ENCODE measurements around the gene NRP1. TPM values are rescaled to one million over a fixed set of nuclear protein-coding genes. Genes with fewer than 3 reads are reported as not detected.
"Not testable (repeated sequence)": the region's sequence is repeated elsewhere in the genome, so short reads cannot be mapped to it uniquely, and the experiment has no call there.

NRP1 gene
- total RNA-seq, 2 donors from 2014 or later, result 23.0 to 37.1 TPM

- H3K27ac ChIP-seq, result no peak overlapping the region
- H3K36me3 ChIP-seq, result no peaks in the 10 kb centered on the region
- no peaks in the 10 kb centered on the region for H3K9me3 ChIP-seq
- 91% methylated on average over 4 of the region's 4 CpGs for WGBS
- H3K27me3 ChIP-seq (replicated peaks; ENCODE audit: insufficient read depth), result no peaks in the 10 kb centered on the region
- no peak overlapping the region for H3K4me3 ChIP-seq
- intact Hi-C loops (cut with DNase I), result no loop called here
- no peak for TF ChIP-seq POLR2AphosphoS5 (IDR thresholded peaks at IDR 0.05)
- TF ChIP-seq CTCF (IDR thresholded peaks at IDR 0.05), result no peak
- no peak for TF ChIP-seq POLR2A (IDR thresholded peaks at IDR 0.05)
- no peaks in the 10 kb centered on the region for H3K4me1 ChIP-seq (replicated peaks)
- no peak for DNase-seq (ENCODE audit: low spot score)
Observed at GRCh38 chr10:33142295-33142694, 192.2 kb downstream of the NRP1 start.

GRCh38 chr10:33141251-33141650 lies 193.2 kb downstream of the NRP1 start:
- WGBS, result 87% methylated on average over 3 of the region's 3 CpGs
- H3K27me3 ChIP-seq (replicated peaks; ENCODE audit: insufficient read depth), result no peaks in the 10 kb centered on the region
- no peak for DNase-seq (ENCODE audit: low spot score)
- H3K9me3 ChIP-seq, result no peaks in the 10 kb centered on the region
- no peaks in the 10 kb centered on the region for H3K36me3 ChIP-seq
- H3K27ac ChIP-seq, result no peak overlapping the region
- intact Hi-C loops (cut with DNase I), result no loop called here
- H3K4me1 ChIP-seq (replicated peaks), result no peaks in the 10 kb centered on the region
- no peak overlapping the region for H3K4me3 ChIP-seq
- TF ChIP-seq POLR2AphosphoS5 (IDR thresholded peaks at IDR 0.05) (no peak), CTCF (IDR thresholded peaks at IDR 0.05) (no peak), POLR2A (IDR thresholded peaks at IDR 0.05) (no peak)

- Histone ChIP-seq H3K9me3 (no peaks in the 10 kb centered on the region), H3K27ac (no peak overlapping the region), H3K4me1 (replicated peaks) (no peaks in the 10 kb centered on the region), H3K27me3 (replicated peaks; ENCODE audit: insufficient read depth) (no peaks in the 10 kb centered on the region), H3K36me3 (no peaks in the 10 kb centered on the region), H3K4me3 (no peak overlapping the region)
- DNase-seq (ENCODE audit: low spot score), result no peak
- TF ChIP-seq CTCF (IDR thresholded peaks at IDR 0.05), result no peak
- no peak for TF ChIP-seq POLR2AphosphoS5 (IDR thresholded peaks at IDR 0.05)
- TF ChIP-seq POLR2A (IDR thresholded peaks at IDR 0.05), result no peak
- 82% methylated on average over 12 of the region's 12 CpGs for WGBS
- intact Hi-C loops (cut with DNase I), result no loop called here
Observed at GRCh38 chr10:33139181-33139646, 195.3 kb downstream of the NRP1 start.

- H3K4me1 ChIP-seq (replicated peaks); H3K9me3 ChIP-seq; H3K27ac ChIP-seq; H3K27me3 ChIP-seq (replicated peaks; ENCODE audit: insufficient read depth); intact Hi-C loops (cut with DNase I); DNase-seq (ENCODE audit: low spot score); H3K36me3 ChIP-seq; H3K4me3 ChIP-seq: not testable (repeated sequence)
- WGBS, result 97% methylated on average over 10 of the region's 10 CpGs
Observed at GRCh38 chr10:33138686-33139085, 195.8 kb downstream of the NRP1 start.

GRCh38 chr10:33137356-33138005 lies 197.0 kb downstream of the NRP1 start:
- intact Hi-C loops (cut with DNase I), result no loop called here
- WGBS, result 91% methylated on average over 12 of the region's 12 CpGs
- Histone ChIP-seq H3K27ac (no peak overlapping the region), H3K36me3 (no peaks in the 10 kb centered on the region), H3K27me3 (replicated peaks; ENCODE audit: insufficient read depth) (no peaks in the 10 kb centered on the region), H3K4me1 (replicated peaks) (no peaks in the 10 kb centered on the region), H3K9me3 (no peaks in the 10 kb centered on the region), H3K4me3 (no peak overlapping the region)
- DNase-seq (ENCODE audit: low spot score), result no peak
- TF ChIP-seq CTCF (IDR thresholded peaks at IDR 0.05) (no peak), POLR2A (IDR thresholded peaks at IDR 0.05) (no peak), POLR2AphosphoS5 (IDR thresholded peaks at IDR 0.05) (no peak)
